Panc1 (cell line): ENCODE data around the gene LRRC18. TPM values are rescaled to one million over a fixed set of nuclear protein-coding genes. Genes with fewer than 3 reads are reported as not detected.

Experiments used
- ATAC-seq: fragments of 200-7000 bp; cut with Tn5 transposase; 2 replicates; pipeline ENCODE4 v1.9.1; 2020; ENCODE audit warnings: mild to moderate bottlenecking, moderate library complexity
- BruUV-seq: library from RNA; stranded (reverse); fragments of 400-500 nt; replicated peaks from 2 replicates; lab custom pipeline; 2021; lab: Mats Ljungman, UMichigan
- CTCF ChIA-PET: fragments of 300-600 bp; sonication (Branson Sonifier 250); formaldehyde crosslinking; loops from one replicate; lab custom pipeline; 2022; ENCODE audit warnings: antibody characterized with exemption; lab: Charles Lee
- POLR2A ChIA-PET: fragments of 300-600 bp; sonication (Branson Sonifier 250); formaldehyde crosslinking; loops from one replicate; lab custom pipeline; 2022; ENCODE audit warnings: antibody characterized with exemption; lab: Charles Lee
- DNase-seq: peaks from one replicate; pipeline ENCODE4 v3.0.0-alpha.2; 2010; ENCODE audit warnings: low read depth, low spot score
- H3K27ac ChIP-seq: 2 replicates; pipeline ENCODE4 v1.5.1; 2011; ENCODE audit warnings: mild to moderate bottlenecking, low read length, inconsistent platforms
- H3K27me3 ChIP-seq: fragments of 200-500 bp; sonication (Bioruptor generic); 2 replicates; pipeline ENCODE4 v1.6.0; 2014; ENCODE audit warnings: low read length, inconsistent platforms; ENCODE audit not compliant: control insufficient read depth, insufficient read depth
- H3K36me3 ChIP-seq: fragments of 200-500 bp; sonication (Bioruptor generic); 2 replicates; pipeline ENCODE4 v1.5.1; 2014; ENCODE audit warnings: inconsistent platforms, mild to moderate bottlenecking, low read length, moderate library complexity; ENCODE audit not compliant: control insufficient read depth, insufficient read depth
- H3K4me1 ChIP-seq: 2 replicates; pipeline ENCODE4 v1.5.1; 2011; ENCODE audit warnings: inconsistent platforms, mild to moderate bottlenecking, low read length, moderate library complexity; ENCODE audit not compliant: control insufficient read depth, insufficient read depth
- H3K4me3 ChIP-seq, 2 experiments: 2 replicates each; pipeline ENCODE4 v1.5.1; 2011 to 2012; ENCODE audit warnings: low read depth in 2 of 2, low read length in 2 of 2, mild to moderate bottlenecking in 2 of 2, inconsistent platforms in 1 of 2, moderate library complexity in 1 of 2
- H3K9me3 ChIP-seq: fragments of 200-500 bp; sonication (Bioruptor generic); 2 replicates; pipeline ENCODE4 v1.5.1; 2014; ENCODE audit warnings: low read depth, mild to moderate bottlenecking, inconsistent platforms, low read length, moderate library complexity; ENCODE audit not compliant: control insufficient read depth, insufficient read depth
- CTCF ChIP-seq: fragments of 450-650 bp; IDR thresholded peaks from 2 replicates; pipeline ENCODE4 v1.5.1; 2017; ENCODE audit warnings: mild to moderate bottlenecking
- POLR2AphosphoS5 ChIP-seq: IDR thresholded peaks from 2 replicates; pipeline ENCODE4 v1.6.1; 2012; ENCODE audit warnings: mild to moderate bottlenecking, low read depth, low read length, moderate library complexity
- REST ChIP-seq, 2 experiments: IDR thresholded peaks; 2 replicates each; pipeline ENCODE4 v1.6.1; 2011 to 2012; ENCODE audit warnings: low read depth in 2 of 2, control low read depth in 1 of 2, low read length in 1 of 2, mild to moderate bottlenecking in 1 of 2, moderate library complexity in 1 of 2; ENCODE audit not compliant: insufficient read depth in 1 of 2
- SIN3A ChIP-seq: IDR thresholded peaks from 2 replicates; pipeline ENCODE4 v1.6.1; 2012; ENCODE audit warnings: low read depth, mild to moderate bottlenecking, low read length, moderate library complexity, borderline replicate concordance; ENCODE audit not compliant: insufficient read depth
- TCF7L2 ChIP-seq: IDR thresholded peaks from 2 replicates; pipeline ENCODE4 v1.6.1; 2011; ENCODE audit warnings: mild to moderate bottlenecking, low read depth, low read length, inconsistent platforms
- in situ Hi-C: cut with HindIII; loops from 2 replicates; pipeline ENCODE4 v1.10.0; 2016; ENCODE audit warnings: low sequenced_read_pairs, low pct_unique_long_range_greater_than_20kb
- intact Hi-C: fragments of 100-400 bp; cut with micrococcal nuclease; formaldehyde crosslinking; loops from one replicate; pipeline ENCODE4 v1.10.0; 2022; ENCODE audit not compliant: unreplicated experiment
- total RNA-seq: library from RNA; stranded (reverse); gene quantifications from one replicate; pipeline ENCODE4 v1.2.1, GENCODE V29; 2021; ENCODE audit not compliant: unreplicated experiment

Gene LRRC18
- total RNA-seq, 1 experiment from 2014 or later = not detected

DNA sequence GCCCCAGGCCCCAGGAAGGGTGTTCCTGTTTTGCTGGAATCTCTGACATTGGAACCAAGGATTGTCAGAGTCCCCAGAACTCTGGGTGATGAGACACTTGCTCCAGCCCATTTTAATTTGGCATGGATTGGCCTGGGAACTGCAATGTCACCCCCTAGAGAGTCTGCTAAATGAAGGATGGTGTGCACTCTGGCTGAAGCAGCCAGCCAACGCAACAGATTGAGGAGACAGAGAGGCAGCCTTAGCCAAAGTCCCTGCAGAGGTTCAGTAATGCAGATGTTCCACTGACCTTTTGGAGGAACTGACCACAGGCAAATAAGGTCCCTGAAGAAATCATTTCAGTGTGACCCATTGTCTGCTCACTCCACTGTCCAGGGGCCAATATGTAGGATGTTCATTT, 13.4 kb downstream of the LRRC18 start:
- Histone ChIP-seq H3K27me3 (peaks cover 12% of the 10 kb centered on the region), H3K36me3 (no peaks in the 10 kb centered on the region), H3K4me1 (no peaks in the 10 kb centered on the region), H3K4me3 (no peak overlapping the region), H3K9me3 (no peaks in the 10 kb centered on the region), H3K27ac (no peak overlapping the region)
- intact Hi-C loops (no loop called here), in situ Hi-C loops (no loop called here)
- ChIA-PET CTCF (no interaction called here), POLR2A (no interaction called here)
- no peak for TF ChIP-seq CTCF
- TF ChIP-seq POLR2AphosphoS5 = no peak
- TF ChIP-seq SIN3A = no peak
- TF ChIP-seq REST (IDR thresholded peaks at IDR 0.05; ENCODE audit: insufficient read depth in 1 of 2, low read depth in 2 of 2, low read length in 1 of 2) = no peak
- no peak for TF ChIP-seq TCF7L2
- ATAC-seq (no peak), DNase-seq (no peak)
- no TSS peak for BruUV-seq

- H3K36me3 ChIP-seq = no peaks in the 10 kb centered on the region
- H3K27me3 ChIP-seq = peaks cover 14% of the 10 kb centered on the region
- H3K27ac ChIP-seq = no peak overlapping the region
- H3K4me1 ChIP-seq = no peaks in the 10 kb centered on the region
- BruUV-seq = no TSS peak
- ChIA-PET POLR2A (no interaction called here), CTCF (interaction anchor here (0.6 kb wide), 1 partner anchor 269 kb away, joined by 3 read pairs; no protein-coding TSS in a partner anchor)
- ATAC-seq (no peak), DNase-seq (no peak)
- H3K4me3 ChIP-seq = no peak overlapping the region
- no peak for TF ChIP-seq POLR2AphosphoS5
- no peak for TF ChIP-seq SIN3A
- TF ChIP-seq CTCF = no peak
- TF ChIP-seq TCF7L2 = no peak
- no peak for TF ChIP-seq REST (IDR thresholded peaks at IDR 0.05; ENCODE audit: insufficient read depth in 1 of 2, low read depth in 2 of 2, low read length in 1 of 2)
- in situ Hi-C loops (no loop called here), intact Hi-C loops (no loop called here)
- H3K9me3 ChIP-seq = no peaks in the 10 kb centered on the region
These were observed 14.7 kb downstream of the LRRC18 start for GRCh38 chr10:48924988-48925387.
